ENCODE data around the gene SP7.
"Not testable (repeated sequence)": the region's sequence is repeated elsewhere in the genome, so short reads cannot be mapped to it uniquely, and the experiment has no call there.

Gene SP7

DNA sequence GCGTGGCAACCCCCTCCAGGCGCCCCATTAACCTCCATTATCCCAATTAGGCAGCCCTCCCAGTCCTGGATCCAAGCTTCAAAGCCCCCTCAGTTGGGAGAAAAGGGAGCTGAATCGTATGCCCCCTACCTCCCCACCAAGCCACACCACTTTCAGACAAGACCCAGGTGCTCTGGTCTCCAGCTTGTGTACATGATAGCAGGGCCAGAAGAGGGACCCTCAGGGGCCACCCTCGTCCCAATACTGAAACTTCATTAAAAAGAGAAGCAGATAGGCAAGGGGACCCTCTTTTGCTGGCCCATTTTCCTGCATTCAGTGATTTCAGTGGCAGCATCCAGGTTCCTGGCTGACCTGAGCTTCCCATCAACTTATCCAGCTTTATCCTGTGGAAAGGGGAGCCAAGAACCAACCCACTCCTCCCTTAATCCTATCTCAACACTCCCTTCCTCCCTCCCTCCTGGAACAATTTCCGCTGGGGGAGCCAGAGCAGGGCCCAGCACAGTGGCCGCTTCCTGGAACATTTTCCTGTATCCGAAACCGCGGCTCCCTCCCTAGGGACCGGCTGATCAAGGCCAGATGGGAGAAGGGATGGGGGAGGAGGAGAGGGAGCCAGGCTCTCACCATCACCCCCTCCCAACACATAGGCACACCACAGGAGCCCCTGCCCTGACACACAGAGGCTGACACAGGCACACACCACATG is 9.5 kb upstream of the SP7 start:
- no peak for FAIRE-seq

DNA sequence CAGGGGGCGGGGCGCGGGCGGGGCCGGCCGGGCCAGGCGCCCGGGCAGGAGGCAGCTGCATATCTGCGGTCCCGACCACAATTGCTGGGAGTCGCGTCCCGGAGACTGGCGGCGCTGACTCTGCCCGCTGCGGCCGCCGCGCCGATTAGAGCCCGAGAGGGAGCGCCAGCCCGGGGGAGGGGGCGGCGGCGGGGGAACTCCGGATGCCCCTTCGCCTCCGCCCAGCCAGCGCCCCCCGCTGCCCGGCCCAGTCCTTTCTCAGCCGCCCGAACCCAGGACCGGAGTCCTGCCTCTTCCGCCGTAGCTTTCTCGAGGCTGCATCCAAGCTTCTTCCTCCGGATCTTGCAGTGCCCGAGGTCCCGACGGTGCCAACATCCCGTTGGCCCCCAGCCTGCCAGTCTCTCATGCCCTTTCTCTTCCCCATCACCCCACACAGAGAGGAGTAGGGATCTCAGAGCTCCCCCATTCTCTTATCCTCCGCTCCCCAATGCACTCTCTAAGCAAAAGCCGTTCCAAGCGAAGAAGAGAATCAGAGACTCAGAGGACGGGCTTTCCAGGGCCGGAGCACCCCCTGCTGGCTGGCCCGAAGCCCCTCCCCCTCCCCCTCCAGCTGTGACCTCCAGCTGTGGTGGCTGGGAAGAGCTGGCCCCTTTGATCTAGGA is 8.8 kb upstream of the SP7 start:
- no peak for FAIRE-seq

DNA sequence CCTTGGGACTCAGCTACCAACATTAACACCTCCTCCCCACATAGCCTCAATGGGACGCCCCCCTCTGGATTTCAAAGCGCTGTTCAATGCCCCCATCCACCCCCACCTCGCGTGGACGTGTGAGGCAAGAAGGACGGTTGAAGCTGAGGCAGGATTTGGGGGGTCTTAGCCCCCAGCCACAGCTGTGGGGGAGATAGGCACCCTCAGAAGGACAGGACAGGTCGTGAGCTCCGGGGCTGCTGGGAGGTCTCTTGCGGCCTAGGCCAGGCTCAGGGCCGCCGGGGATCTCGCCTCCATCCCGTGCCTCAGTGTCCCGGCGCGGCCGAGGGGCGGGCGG is 8.3 kb upstream of the SP7 start:
- FAIRE-seq, result no peak

DNA sequence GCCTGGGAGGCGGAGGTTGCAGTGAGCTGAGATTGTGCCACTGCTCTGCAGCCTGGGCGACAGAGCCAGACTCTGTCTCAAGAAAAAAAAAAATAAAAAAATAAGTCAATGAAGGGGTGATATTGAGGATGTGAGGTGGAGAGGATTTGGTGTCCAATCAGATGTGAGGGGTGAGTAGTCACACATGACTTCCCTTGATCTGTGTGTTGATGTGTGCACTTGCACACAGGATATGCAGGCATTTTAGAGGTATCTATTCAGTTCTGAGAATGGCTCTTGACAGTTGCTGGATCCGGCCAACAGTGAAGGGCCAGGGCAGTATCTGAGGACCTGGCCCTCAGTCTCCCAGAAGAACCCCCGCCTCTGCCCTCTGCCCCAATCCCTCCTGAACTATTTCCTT is 7.8 kb upstream of the SP7 start:
- FAIRE-seq, result no peak

DNA sequence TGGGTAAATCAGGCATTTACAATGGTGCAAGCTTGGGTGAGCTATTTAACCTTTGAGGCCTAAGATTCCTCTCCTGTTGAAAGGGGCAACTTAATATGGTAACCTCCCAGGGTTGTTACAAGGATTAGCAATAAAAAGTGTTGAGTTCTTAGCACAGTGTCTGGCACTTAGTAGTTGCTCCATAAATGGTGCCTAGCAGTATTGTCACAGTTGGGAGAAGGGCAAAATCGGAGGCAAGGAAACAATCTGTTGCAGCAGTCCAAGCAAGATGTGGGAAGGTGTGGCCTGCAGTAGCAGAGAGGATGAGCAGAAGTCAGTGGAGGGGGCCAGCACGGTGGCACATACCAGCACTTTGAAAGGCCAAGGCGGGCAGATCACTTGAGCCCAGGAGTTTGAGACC is 7.3 kb upstream of the SP7 start:
- no peak for FAIRE-seq

DNA sequence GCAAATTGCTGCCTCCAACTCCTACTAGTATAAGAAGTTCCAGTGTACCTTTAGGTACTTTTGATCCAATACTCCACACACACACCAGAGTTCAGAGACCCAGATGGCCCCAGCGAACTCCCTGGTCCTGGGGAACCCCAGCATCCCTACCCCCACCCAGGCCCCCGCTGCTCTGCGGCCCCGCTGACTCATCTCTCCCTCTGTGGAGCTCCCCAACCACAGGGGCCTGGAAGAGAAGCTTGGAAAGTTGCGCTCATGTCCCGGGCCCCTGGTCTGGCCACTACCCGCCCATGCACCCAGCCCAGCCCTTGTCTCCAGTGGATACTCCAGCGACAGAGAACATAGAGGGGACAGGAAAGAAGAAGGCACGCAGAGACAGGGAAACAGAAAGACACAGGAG is 4.2 kb upstream of the SP7 start:
- FAIRE-seq, result no peak

DNA sequence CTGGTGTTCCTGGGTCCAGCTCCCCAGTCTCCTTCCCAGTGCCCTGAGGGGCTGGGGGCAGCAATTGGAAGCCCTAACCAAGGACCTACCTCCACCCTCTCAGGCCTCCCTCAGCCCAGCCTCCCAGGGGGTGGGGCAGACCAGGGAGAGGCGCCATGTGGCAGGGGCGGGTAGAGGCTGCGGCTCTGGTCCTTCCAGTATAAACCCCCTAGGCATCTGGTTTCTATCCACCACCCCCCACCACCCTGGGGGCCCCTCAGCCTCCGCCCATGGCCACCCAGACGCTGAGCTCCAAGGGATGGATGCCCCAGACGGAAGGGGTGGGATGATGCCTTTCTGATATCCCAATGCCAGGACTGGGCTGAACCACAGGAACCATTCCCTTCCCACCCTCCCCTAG is 2.8 kb upstream of the SP7 start:
- FAIRE-seq, result no peak

DNA sequence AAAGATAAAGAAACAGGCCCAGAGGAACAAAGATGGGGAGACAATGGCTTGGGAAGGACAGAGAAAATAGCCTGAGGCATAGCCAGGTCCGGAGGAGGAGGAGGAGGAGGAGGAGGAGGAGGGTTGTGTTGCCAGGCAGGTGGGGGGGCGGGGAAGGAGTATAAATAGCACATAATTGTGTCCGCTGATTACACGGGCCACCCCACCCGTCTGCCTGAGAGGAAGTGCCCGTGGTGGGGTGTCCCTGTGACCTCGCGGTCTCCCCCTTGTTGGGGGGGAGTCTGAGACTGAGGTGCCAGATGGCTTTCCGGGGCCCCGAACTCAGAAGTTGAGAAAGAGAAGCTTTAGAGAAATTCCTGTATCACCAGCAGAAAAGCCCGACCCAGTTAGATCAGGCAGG is 1.9 kb upstream of the SP7 start:
- FAIRE-seq, result no peak

DNA sequence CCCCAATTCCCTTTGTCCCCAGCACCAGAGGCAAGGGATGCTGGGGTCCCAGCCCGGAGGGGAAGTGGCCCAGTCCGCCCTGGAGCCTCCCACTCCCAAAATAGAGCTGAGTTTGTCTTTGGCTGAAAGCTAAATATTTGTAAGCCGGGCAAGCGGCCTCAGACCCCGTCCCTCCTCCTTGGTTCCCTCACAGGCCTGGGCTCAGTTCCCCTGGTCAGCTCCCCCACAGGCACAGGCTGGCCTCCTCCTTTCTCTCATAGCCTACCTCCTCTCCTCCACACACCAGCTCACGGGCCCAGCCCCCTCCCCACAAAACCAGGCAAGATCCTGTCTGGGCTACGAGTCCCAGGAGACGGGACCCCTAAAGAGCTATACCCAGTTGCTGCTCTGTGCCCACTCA is 1.3 kb downstream of the SP7 start:
- no peak for FAIRE-seq

DNA sequence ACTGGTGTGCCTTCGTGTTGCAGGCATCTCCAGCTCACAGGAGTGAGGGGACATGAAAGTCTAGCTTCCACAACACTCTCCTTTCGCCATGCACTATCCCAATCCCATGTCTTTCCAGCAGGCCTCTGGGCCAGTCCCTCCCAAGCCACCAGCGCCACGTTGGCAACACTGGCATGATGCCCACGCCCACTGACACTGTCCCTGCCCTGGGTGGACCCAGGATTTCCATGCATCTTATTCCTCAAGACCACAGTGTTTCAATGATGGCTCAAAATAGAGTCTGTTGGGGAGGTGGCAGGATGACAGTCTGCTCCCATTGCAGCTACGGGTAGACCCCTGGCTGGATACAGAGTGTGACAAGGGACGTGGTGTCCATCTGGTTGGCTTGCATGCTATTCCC is 2.3 kb downstream of the SP7 start:
- FAIRE-seq, result no peak

DNA sequence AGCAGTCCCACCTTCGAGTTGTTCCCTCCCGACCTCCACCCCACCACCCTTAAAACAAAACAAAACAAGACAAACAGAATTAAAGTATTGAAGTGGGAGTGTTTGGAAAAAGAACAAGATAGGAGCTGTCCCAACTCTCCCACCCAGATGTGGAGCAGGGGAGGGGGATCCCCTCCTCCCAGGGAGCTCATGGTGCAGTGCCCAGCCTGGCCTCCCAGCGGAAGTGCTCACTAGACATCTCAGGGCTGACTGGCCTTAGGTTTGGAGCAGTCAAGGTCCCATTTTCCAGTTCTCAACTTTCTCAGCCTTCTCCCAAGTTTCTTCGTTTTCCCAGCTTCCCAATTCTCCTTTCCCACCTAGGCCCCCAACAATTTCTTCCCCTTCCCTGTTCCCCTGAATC is 2.9 kb downstream of the SP7 start:
- no peak for FAIRE-seq

DNA sequence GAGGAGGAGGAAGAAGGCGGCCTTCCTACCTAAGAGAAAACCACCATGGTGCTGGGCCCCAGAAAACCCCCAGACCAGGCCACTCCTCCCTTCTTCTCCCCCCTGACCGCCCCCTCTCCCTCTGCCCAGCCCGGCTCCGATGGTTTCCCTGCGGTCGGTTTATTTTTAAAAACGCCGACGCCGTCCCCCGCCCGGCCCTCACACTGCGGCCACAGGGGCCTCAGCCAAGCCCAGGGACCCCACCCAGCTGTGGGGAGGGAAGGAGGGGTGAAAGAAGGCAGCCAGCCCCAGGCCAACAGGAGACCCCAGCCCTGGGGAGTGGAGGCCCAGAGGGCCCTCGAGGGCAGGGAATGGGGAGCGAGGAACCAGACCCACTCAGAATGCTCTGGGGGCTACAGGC is 3.4 kb downstream of the SP7 start:
- FAIRE-seq, result no peak

DNA sequence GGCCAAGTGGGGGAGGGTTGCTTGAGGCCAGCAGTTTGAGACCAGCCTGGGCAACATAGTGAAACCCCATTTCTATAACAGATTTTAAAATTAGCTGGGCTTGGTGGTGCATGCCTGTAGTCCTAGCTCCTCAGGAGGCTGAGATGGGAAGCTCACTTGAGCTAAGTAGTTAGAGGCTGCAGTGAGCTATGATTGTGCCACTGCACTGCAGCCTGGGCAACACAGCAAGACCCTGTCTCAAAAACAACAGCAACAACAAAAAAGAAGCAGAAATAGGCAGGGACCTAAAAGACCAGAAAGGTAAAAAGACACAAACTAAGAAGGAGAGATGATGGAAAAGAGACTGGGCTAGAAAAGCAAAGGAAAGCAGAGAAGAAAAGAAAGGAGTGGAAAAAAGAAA is 3.8 kb downstream of the SP7 start:
- not testable (repeated sequence) for FAIRE-seq

DNA sequence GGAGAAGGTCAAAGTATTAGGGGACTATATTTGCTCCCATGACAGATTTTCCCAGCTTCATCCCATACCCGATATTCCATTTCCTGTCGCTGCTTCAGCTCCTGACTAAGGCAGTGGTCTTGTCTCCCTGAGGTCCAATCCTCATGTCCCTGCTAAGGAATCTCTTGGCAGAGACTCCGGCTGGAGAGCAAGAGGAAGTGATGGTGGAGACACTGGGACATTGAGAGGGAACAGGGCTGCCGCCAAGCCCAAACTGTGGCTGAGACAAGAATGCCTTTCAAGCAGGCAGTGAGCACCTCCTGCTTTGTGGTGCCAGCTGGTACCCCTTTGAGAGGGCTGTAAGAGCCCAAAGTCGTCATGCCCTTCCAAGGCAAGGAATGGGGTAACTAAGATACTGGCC is 5.5 kb downstream of the SP7 start:
- no peak for FAIRE-seq

DNA sequence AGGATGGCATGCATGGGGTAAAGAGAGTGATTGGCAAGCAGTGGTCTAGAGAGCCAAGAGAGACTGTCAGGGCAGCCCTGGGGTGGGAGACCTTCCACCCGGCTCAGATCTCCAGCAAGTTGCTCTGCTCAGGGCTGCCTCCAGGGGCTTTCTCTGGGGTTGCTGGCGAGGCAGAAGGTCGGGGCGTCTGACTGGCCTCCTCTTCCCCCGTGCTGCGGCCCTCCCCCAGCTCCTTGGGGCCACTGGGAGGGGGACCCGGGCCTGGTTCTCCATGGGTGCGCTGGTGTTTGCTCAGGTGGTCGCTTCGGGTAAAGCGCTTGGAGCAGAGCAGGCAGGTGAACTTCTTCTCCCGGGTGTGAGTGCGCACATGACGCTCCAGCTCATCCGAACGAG is 8.1 kb downstream of the SP7 start:
- FAIRE-seq, result no peak

DNA sequence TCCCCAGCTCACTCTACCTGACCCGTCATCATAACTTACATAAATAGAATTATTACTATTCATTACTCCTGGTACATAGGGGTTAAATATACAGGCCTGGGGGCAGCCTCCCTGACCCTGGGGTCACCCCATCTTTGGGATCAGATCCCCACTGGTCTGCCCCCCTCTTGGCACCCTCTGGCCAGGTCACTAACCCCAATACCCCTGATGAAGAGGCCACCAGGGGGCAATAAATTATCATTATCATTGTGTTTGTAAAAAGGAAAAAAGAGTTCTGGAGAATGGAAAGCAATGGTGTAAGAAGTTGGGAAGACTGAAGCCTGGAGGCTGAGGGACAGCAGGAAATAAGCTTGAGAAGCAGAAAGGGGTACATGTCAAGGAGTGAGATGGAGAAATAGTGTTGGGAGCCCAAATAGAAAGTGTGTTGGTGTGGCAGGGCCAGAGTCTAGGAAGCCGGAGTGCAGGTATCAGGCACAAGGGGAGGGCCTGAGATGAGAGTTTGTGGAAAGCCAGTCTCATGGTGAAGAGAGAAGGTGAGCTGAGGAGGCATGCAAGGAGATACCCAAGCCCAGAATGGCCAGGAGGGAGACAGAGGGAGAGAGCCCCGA is 8.6 kb downstream of the SP7 start:
- FAIRE-seq, result no peak

DNA sequence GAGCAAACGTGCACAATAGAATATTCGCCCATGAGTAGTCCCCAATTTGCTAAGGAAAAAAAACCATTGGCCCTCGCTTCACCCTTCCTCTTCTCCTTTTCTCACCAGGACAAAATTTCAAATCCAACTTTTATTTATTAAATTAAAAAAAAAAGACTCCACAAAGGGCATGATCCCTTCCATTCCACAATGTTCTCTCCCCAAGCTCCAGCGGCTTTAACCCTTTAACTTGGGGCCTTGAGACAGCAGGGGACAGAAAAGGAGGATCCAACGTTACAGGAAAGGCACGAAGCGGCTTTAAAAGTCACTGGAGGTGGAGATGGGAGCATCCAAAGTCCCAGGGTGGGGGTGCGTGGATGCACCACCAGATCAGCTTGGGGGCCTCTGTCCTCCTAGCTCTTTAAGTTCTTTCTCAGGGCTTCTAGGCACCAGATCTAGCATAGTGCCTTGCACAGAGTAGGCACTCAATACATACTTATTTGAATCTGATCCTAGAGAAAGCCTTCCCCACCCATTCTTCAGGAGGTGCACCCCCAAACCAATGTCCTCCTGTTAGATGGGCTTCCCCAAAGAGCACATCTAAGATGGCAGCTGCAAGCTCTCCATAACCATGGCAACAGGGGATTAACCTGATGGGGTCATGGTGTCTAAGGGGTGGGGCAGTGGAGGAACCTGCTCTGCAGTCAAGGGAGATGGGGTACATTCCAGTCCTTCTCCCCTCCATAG is 9.5 kb downstream of the SP7 start:
- no peak for FAIRE-seq

DNA sequence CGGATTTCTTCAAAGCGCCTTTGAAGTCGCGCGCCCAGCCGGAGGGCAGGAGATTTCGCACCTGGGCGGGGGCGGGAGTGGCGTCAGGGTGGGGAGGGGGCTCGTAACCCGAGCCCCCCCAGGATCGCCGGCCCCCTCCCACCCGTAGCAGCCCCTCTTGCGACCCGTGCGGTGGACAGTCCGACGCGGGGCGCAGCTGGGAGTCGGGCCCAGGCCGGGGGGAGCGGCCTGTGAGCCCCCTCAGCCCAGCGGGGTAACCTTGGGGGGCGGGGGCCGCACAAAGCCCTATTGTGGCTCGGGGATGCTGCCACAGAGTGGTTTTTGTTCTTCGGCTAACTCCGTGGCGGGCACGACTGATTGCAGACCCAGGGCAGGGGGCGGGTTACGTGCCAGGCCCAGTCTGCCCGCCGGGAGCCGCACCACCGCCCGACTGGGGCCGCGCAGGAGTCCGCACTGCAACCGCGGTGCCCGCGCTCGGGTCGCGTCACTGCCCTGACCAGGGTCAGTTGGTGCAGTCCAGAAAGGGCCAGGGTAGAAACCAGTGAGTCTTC is 10.6 kb downstream of the SP7 start:
- FAIRE-seq, result no peak

DNA sequence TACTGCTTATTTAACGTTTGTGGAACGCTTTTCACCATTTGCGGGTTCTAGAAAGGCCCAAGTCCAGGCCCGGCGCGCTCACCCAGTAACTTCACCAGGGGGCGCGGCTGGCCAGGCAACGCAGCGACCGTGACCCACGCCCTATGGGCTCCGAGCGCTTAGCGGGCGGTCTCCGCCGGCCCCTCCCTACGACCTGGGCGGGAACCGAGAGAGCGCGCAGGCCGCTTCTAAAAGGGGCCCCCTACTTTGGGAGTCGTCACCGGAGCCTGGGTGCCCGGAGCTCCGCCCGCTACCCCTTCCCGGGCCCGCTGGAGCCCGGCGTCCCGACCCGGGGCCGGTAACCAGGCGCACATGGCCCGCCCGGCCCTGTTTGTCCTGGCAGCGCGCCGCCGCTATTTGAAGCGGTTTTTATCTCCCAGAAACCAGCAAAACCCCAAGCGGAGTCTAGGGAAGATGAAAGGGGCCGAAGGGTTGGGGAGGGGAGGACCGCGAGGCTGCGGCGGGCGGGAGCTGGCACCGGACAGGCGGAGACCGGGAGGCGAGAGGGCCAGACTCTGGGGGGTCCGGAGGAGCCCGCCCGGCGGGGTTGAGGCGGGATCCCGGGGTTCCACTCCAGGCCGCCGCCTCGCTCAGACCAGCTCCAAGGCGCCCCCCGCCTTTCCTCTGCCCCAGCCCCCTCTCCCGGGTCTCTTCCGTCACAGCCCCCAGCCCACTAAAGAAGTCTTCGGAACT is 11.2 kb downstream of the SP7 start:
- no peak for FAIRE-seq

DNA sequence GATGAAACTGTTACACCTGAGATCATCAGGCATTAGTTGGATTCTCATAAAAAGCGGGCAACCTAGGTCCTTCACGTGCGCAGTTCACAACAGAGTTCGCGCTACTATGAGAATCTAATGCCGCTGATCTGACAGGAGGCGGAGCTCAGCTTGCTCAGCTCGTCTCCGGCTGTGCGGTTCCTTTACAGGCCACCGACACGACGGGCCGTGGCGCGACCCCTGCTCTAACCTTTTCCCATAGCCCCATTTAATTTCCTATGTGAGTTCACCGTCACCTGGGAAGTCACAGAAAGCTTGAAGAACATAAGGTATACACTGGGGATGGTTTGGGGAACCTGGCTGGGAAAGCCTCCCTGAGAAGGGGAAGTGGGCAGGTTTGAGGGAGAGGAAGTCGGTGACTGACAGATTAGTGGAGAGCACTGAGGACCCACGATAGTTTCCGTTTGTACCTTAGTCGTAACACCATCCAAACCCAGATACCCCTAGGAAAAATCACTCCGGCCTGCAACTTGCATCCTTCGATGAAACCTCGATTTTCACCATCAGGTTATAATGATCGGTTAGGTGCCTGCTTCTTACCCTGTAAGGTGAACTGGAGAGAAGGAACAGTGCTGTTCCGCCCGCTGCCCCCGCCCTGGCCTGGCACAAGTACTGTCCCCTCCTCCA is 11.9 kb downstream of the SP7 start:
- FAIRE-seq, result no peak

DNA sequence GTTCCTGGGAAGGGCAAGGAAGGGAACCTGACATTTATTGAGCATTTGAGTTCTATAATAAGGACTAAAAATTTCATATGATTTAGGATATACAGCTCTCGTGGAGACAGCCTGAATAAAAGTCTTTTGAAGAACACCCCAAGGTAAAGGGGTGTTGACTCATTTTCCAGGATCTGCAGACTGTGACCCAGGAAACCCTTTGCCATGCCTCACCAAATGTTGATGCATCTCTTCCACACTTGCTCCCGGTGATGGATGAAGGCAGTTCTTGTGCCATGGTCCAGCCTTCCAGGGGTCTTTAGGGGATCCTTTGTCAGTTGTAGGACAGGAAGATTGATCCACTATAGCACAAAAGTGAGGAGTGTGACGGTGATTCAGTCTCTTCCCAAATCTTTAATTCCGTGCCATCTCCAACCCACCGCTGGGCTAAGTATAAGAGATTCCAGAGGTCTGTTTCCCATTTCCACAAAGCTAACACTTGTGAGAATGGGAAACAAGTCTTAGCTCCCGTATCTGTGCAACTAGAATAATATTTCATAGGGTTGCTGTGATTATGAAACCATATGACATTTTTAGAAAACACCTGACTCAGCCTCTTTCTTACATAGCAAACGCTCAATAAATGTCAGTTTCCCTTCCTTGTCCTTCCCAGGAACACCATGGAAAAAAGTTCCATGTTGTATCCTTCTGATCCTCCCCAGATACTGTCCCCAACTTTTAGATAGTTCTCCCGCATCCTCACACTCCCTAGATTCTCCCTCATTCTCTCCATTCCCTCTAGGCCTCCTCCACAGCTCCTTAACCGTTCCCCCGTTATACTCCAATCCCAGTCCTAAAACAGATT is 15.6 kb downstream of the SP7 start:
- FAIRE-seq, result no peak

DNA sequence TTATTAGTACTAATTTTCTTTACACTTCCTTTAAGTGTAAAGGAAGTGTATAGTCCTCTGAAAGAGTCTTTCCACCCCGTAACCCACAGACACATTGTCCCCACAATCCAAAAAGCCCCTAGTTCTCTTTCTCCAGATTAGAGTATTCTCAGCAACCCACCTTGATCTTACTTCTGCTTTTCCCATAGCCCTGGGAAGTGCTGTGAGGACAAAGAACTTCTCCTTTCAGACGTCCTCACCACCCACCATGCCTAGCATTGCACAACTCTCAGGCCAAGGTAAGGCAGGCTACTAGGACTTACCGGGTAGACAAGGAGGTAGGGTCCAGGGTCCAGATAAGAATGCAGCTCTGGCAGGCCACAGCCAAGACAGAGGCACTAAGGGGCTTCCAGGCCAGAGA is 22.2 kb downstream of the SP7 start:
- no peak for FAIRE-seq

All from TTC549 (cell line).